Liver (tissue), 9 donors: ENCODE results near the gene CDC42SE1. TPM values are rescaled to one million over a fixed set of nuclear protein-coding genes. Genes with fewer than 3 reads are reported as not detected.
A peak's percentile ranks its signal among the peaks of the same experiment; 100 is the strongest.

Source experiments
- DNase-seq: peaks from one replicate; pipeline ENCODE4 v3.0.0-alpha.2; 2017; ENCODE audit warnings: low spot score
- H3K27ac ChIP-seq, 2 donors: one replicate each; pipeline ENCODE4 v1.7.0; 2013; ENCODE audit warnings: inconsistent platforms in 2 of 2, low read length in 2 of 2, control low read depth in 1 of 2, low read depth in 1 of 2, mild to moderate bottlenecking in 1 of 2
- H3K27me3 ChIP-seq, 4 donors: one replicate each; pipeline versions ENCODE4 v1.6.1 to v1.7.0; 2013; ENCODE audit warnings: low read length in 3 of 4, inconsistent platforms in 1 of 4, mild to moderate bottlenecking in 1 of 4, moderate library complexity in 1 of 4; ENCODE audit not compliant: control insufficient read depth in 4 of 4, insufficient read depth in 4 of 4
- H3K36me3 ChIP-seq, 4 donors: one replicate each; pipeline versions ENCODE4 v1.6.1 to v1.7.0; 2013; ENCODE audit warnings: low read length in 3 of 4, mild to moderate bottlenecking in 3 of 4, low read depth in 1 of 4, moderate library complexity in 1 of 4; ENCODE audit not compliant: control insufficient read depth in 4 of 4, insufficient read depth in 3 of 4
- H3K4me1 ChIP-seq, 4 donors: one replicate each; pipeline versions ENCODE4 v1.6.1 to v1.7.0; 2013; ENCODE audit warnings: low read length in 3 of 4, mild to moderate bottlenecking in 3 of 4, moderate library complexity in 1 of 4; ENCODE audit not compliant: control insufficient read depth in 4 of 4, insufficient read depth in 4 of 4
- H3K4me3 ChIP-seq, 3 donors: one replicate each; pipeline versions ENCODE4 v1.6.1 to v1.7.0; 2013; ENCODE audit warnings: low read length in 3 of 3, control low read depth in 1 of 3, low read depth in 1 of 3, mild to moderate bottlenecking in 1 of 3
- H3K9ac ChIP-seq, 2 donors: one replicate each; pipeline ENCODE4 v1.7.0; 2013; ENCODE audit warnings: low read length in 2 of 2, mild to moderate bottlenecking in 2 of 2, moderate library complexity in 2 of 2, control low read depth in 1 of 2, low read depth in 1 of 2
- H3K9me3 ChIP-seq, 4 donors: one replicate each; pipeline versions ENCODE4 v1.6.1 to v1.7.0; 2013; ENCODE audit warnings: low read length in 3 of 4; ENCODE audit not compliant: control insufficient read depth in 4 of 4
- CTCF ChIP-seq: fragments of 150-350 bp; IDR thresholded peaks from 2 replicates; pipeline ENCODE4 v1.5.1; 2017; ENCODE audit warnings: improper control_type of control experiment, low read depth, low read length; ENCODE audit not compliant: missing input control
- FOXA1 ChIP-seq: IDR thresholded peaks from 2 replicates; pipeline ENCODE4 v1.6.1; 2016; ENCODE audit warnings: antibody characterized with exemption
- FOXA2 ChIP-seq: IDR thresholded peaks from 2 replicates; pipeline ENCODE4 v1.6.1; 2016; ENCODE audit warnings: antibody characterized with exemption
- GABPA ChIP-seq, 2 donors: IDR thresholded peaks in 1 of 2; conservative IDR thresholded peaks in 1 of 2; 2 replicates each; pipeline ENCODE4 v1.6.1; 2016; ENCODE audit warnings: antibody characterized with exemption in 2 of 2, mild to moderate bottlenecking in 1 of 2, moderate library complexity in 1 of 2
- HNF4A ChIP-seq, 2 donors: conservative IDR thresholded peaks; 2 replicates each; pipeline ENCODE4 v1.6.1; 2016; ENCODE audit warnings: antibody characterized with exemption in 2 of 2, mild to moderate bottlenecking in 2 of 2
- HNF4G ChIP-seq: IDR thresholded peaks from 2 replicates; pipeline ENCODE4 v1.6.1; 2016; ENCODE audit warnings: antibody characterized with exemption
- JUND ChIP-seq, 2 donors: IDR thresholded peaks; 2 replicates each; pipeline ENCODE4 v1.6.1; 2016; ENCODE audit warnings: antibody characterized with exemption in 2 of 2
- MAX ChIP-seq: IDR thresholded peaks from 2 replicates; pipeline ENCODE4 v1.6.1; 2016; ENCODE audit warnings: antibody characterized with exemption
- RAD21 ChIP-seq, 2 donors: IDR thresholded peaks; 2 replicates each; pipeline ENCODE4 v1.6.1; 2016; ENCODE audit warnings: antibody characterized with exemption in 2 of 2, mild to moderate bottlenecking in 2 of 2
- TAF1 ChIP-seq: conservative IDR thresholded peaks from 2 replicates; pipeline ENCODE4 v1.6.1; 2016; ENCODE audit warnings: antibody characterized with exemption, mild to moderate bottlenecking
- YY1 ChIP-seq: IDR thresholded peaks from 2 replicates; pipeline ENCODE4 v1.6.1; 2016; ENCODE audit warnings: antibody characterized with exemption, mild to moderate bottlenecking
- ZBTB33 ChIP-seq: IDR thresholded peaks from 2 replicates; pipeline ENCODE4 v1.6.1; 2016; ENCODE audit warnings: antibody characterized with exemption
- WGBS: extraction: QIAGEN DNeasy Blood & Tissue Kit; methylation state at CpG from one replicate; pipeline ENCODE4 v1.1.7; 2013; 5-methylcytosine and 5-hydroxymethylcytosine counted together
- polyA plus RNA-seq, 2 donors: library from polyadenylated mRNA; stranded (reverse) in 1 of 2; unstranded in 1 of 2; fragments of 200-250 nt in 1 of 2; fragments of >200 nt in 1 of 2; fragmentation: Nextera tagmentation in 1 of 2; extraction: Ambion mirVana in 1 of 2; gene quantifications; one replicate each; pipeline versions ENCODE4 v1.2.1 to v1.2.3, GENCODE V29; 2013 to 2015
- total RNA-seq, 2 donors: library from RNA; depleted of rRNA; stranded (reverse); fragments of >200 nt; gene quantifications; one replicate each; pipeline ENCODE4 v1.2.3, GENCODE V29; 2014
- donor health status: healthy.
- donor health status: healthy.
- donor health status: healthy.
- donor health status: healthy.
- donor health status: healthy.

Gene CDC42SE1
- total and polyA plus RNA-seq, 4 donors, result 9.5 to 28.1 (median 16.7) TPM

GRCh38 chr1:151026460-151026859 is 33.0 kb downstream of the CDC42SE1 start:
- H3K9ac ChIP-seq, result no peak overlapping the region
- no peak for DNase-seq
- no peak overlapping the region for H3K4me3 ChIP-seq
- TF ChIP-seq ZBTB33 (no peak), HNF4A (conservative IDR thresholded peaks at IDR 0.05) (no peak), FOXA2 (no peak), CTCF (no peak), TAF1 (no peak), JUND (IDR thresholded peaks at IDR 0.05) (no peak), HNF4G (no peak), GABPA (IDR thresholded peaks at IDR 0.05 in 1 of 2, conservative IDR thresholded peaks at IDR 0.05 in 1 of 2) (no peak), MAX (no peak), RAD21 (IDR thresholded peaks at IDR 0.05) (no peak)
- no peak overlapping the region for H3K27ac ChIP-seq
- peaks cover 9 to 51% (median 28%) of the 10 kb centered on the region in 4 donors for H3K36me3 ChIP-seq
- peaks cover 0 to 2% (median 0%) of the 10 kb centered on the region in 4 donors for H3K4me1 ChIP-seq
- H3K9me3 ChIP-seq, result no peaks in the 10 kb centered on the region
- H3K27me3 ChIP-seq, result no peaks in the 10 kb centered on the region

- Histone ChIP-seq H3K36me3 (peaks cover 7 to 37% (median 23%) of the 10 kb centered on the region in 4 donors), H3K4me3 (no peak overlapping the region), H3K9me3 (no peaks in the 10 kb centered on the region), H3K4me1 (peaks cover 0 to 2% (median 0%) of the 10 kb centered on the region in 4 donors), H3K27me3 (no peaks in the 10 kb centered on the region), H3K27ac (no peak overlapping the region), H3K9ac (no peak overlapping the region)
- TF ChIP-seq GABPA (IDR thresholded peaks at IDR 0.05 in 1 of 2, conservative IDR thresholded peaks at IDR 0.05 in 1 of 2) (no peak), RAD21 (IDR thresholded peaks at IDR 0.05) (peak; percentile 85 to 90), JUND (IDR thresholded peaks at IDR 0.05) (no peak), CTCF (peak; percentile 59), FOXA1 (no peak), HNF4A (conservative IDR thresholded peaks at IDR 0.05) (no peak), YY1 (no peak), HNF4G (no peak)
- 47% methylated on average over 6 of the region's 6 CpGs for WGBS
- DNase-seq, result peak; percentile 83
Observed at GRCh38 chr1:151024540-151025146, 34.8 kb downstream of the CDC42SE1 start.
